Subcutaneous abdominal adipose tissue (tissue), 5 donors: Measurements from ENCODE around the gene C17orf114.
"Not testable (repeated sequence)": the region's sequence is repeated elsewhere in the genome, so short reads cannot be mapped to it uniquely, and the experiment has no call there.

Experiments used
- H3K27ac ChIP-seq: one replicate; pipeline ENCODE4 v1.7.0; 2013; ENCODE audit warnings: low read depth, mild to moderate bottlenecking, inconsistent platforms, low read length, moderate library complexity
- H3K27me3 ChIP-seq, 5 donors: one replicate each; pipeline ENCODE4 v1.7.0; 2013; ENCODE audit warnings: low read length in 5 of 5, inconsistent platforms in 1 of 5; ENCODE audit not compliant: control insufficient read depth in 5 of 5, insufficient read depth in 4 of 5
- H3K36me3 ChIP-seq, 5 donors: one replicate each; pipeline ENCODE4 v1.7.0; 2013; ENCODE audit warnings: low read length in 5 of 5; ENCODE audit not compliant: control insufficient read depth in 5 of 5, insufficient read depth in 5 of 5
- H3K4me1 ChIP-seq, 5 donors: one replicate each; pipeline ENCODE4 v1.7.0; 2013; ENCODE audit warnings: low read length in 5 of 5, mild to moderate bottlenecking in 3 of 5, moderate library complexity in 1 of 5; ENCODE audit not compliant: control insufficient read depth in 5 of 5, insufficient read depth in 5 of 5
- H3K4me3 ChIP-seq, 5 donors: one replicate each; pipeline ENCODE4 v1.7.0; 2013; ENCODE audit warnings: low read length in 5 of 5, low read depth in 1 of 5
- H3K9ac ChIP-seq, 5 donors: one replicate each; pipeline ENCODE4 v1.7.0; 2013; ENCODE audit warnings: low read length in 5 of 5, mild to moderate bottlenecking in 4 of 5, moderate library complexity in 3 of 5
- H3K9me3 ChIP-seq, 5 donors: one replicate each; pipeline ENCODE4 v1.7.0; 2013; ENCODE audit warnings: low read length in 5 of 5; ENCODE audit not compliant: control insufficient read depth in 5 of 5
- donor health status: healthy.
- donor health status: healthy.
- donor health status: healthy.
- donor health status: healthy.
- donor health status: healthy.

C17orf114 gene

GRCh38 chr17:4839965-4840892 lies 38.1 kb upstream of the C17orf114 start:
- peaks cover 2 to 39% (median 24%) of the 10 kb centered on the region in 5 donors for H3K4me1 ChIP-seq
- H3K9me3 ChIP-seq, result no peaks in the 10 kb centered on the region
- H3K4me3 ChIP-seq, result no peak overlapping the region
- peak overlapping the region in 1 of 5 donors; percentile 22 for H3K9ac ChIP-seq
- peaks cover 0 to 3% (median 0%) of the 10 kb centered on the region in 5 donors for H3K36me3 ChIP-seq
- H3K27ac ChIP-seq, result no peak overlapping the region
- no peaks in the 10 kb centered on the region for H3K27me3 ChIP-seq

- no peak overlapping the region for H3K9ac ChIP-seq
- peaks cover 0 to 3% (median 0%) of the 10 kb centered on the region in 5 donors for H3K36me3 ChIP-seq
- no peak overlapping the region for H3K27ac ChIP-seq
- H3K4me3 ChIP-seq, result no peak overlapping the region
- H3K9me3 ChIP-seq, result no peaks in the 10 kb centered on the region
- peaks cover 3 to 42% (median 33%) of the 10 kb centered on the region in 5 donors for H3K4me1 ChIP-seq
- H3K27me3 ChIP-seq, result no peaks in the 10 kb centered on the region
These were observed 37.1 kb upstream of the C17orf114 start for GRCh38 chr17:4839221-4839620.

- Histone ChIP-seq H3K4me1 (peaks cover 7 to 48% (median 41%) of the 10 kb centered on the region in 5 donors), H3K27ac (no peak overlapping the region), H3K36me3 (peaks cover 0 to 3% (median 0%) of the 10 kb centered on the region in 5 donors), H3K9ac (no peak overlapping the region), H3K4me3 (no peak overlapping the region), H3K9me3 (no peaks in the 10 kb centered on the region), H3K27me3 (no peaks in the 10 kb centered on the region)
These were observed 36.2 kb upstream of the C17orf114 start for GRCh38 chr17:4838309-4838785.

GRCh38 chr17:4837471-4838308 lies 35.6 kb upstream of the C17orf114 start:
- Histone ChIP-seq H3K9me3 (no peaks in the 10 kb centered on the region), H3K27me3 (no peaks in the 10 kb centered on the region), H3K4me3 (no peak overlapping the region), H3K9ac (peak overlapping the region in 1 of 5 donors; percentile 36), H3K27ac (no peak overlapping the region), H3K4me1 (peaks cover 7 to 48% (median 41%) of the 10 kb centered on the region in 5 donors), H3K36me3 (peaks cover 0 to 3% (median 0%) of the 10 kb centered on the region in 5 donors)

- Histone ChIP-seq H3K9me3 (no peaks in the 10 kb centered on the region), H3K36me3 (peaks cover 0 to 3% (median 0%) of the 10 kb centered on the region in 5 donors), H3K4me3 (no peak overlapping the region), H3K27me3 (no peaks in the 10 kb centered on the region), H3K9ac (no peak overlapping the region), H3K4me1 (peaks cover 7 to 48% (median 44%) of the 10 kb centered on the region in 5 donors), H3K27ac (no peak overlapping the region)
These were observed 34.1 kb upstream of the C17orf114 start for GRCh38 chr17:4836221-4836620.

- Histone ChIP-seq H3K4me3 (peak overlapping the region in 4 of 5 donors; percentile 71 to 93 (median 86)), H3K27ac (peak overlapping the region; percentile 60), H3K9me3 (no peaks in the 10 kb centered on the region), H3K9ac (peak overlapping the region in 2 of 5 donors; percentile 73 to 76), H3K27me3 (no peaks in the 10 kb centered on the region), H3K4me1 (peaks cover 7 to 48% (median 39%) of the 10 kb centered on the region in 5 donors), H3K36me3 (peaks cover 0 to 3% (median 0%) of the 10 kb centered on the region in 5 donors)
These were observed 32.5 kb upstream of the C17orf114 start for GRCh38 chr17:4834681-4835020.

GRCh38 chr17:4833941-4834680 lies 32.0 kb upstream of the C17orf114 start:
- Histone ChIP-seq H3K4me1 (peaks cover 7 to 48% (median 39%) of the 10 kb centered on the region in 5 donors), H3K27me3 (no peaks in the 10 kb centered on the region), H3K9ac (peak overlapping the region in 4 of 5 donors; percentile 70 to 84 (median 74)), H3K4me3 (peak overlapping the region; percentile 71 to 93 (median 84)), H3K9me3 (no peaks in the 10 kb centered on the region), H3K27ac (peak overlapping the region; percentile 60), H3K36me3 (peaks cover 0 to 3% (median 0%) of the 10 kb centered on the region in 5 donors)

- H3K9me3 ChIP-seq, result no peaks in the 10 kb centered on the region
- no peaks in the 10 kb centered on the region for H3K27me3 ChIP-seq
- peak within 1 kb of the TSS; percentile 60 for H3K27ac ChIP-seq
- H3K4me1 ChIP-seq, result peaks cover 7 to 44% (median 37%) of the 10 kb centered on the region in 5 donors
- H3K9ac ChIP-seq, result peak within 1 kb of the TSS in 4 of 5 donors; percentile 70 to 84 (median 74)
- H3K36me3 ChIP-seq, result peaks cover 0 to 3% (median 0%) of the 10 kb centered on the region in 5 donors
- H3K4me3 ChIP-seq, result peak within 1 kb of the TSS; percentile 71 to 93 (median 84)
These were observed 31.2 kb upstream of the C17orf114 start, which contains the start of gene MINK1 for GRCh38 chr17:4833178-4833940. Gene MINK1, plus strand, starts transcription at chr17:4833340. Its CDS starts 244 bp downstream, at chr17:4833584.

- H3K9me3 ChIP-seq, H3K27me3 ChIP-seq, H3K36me3 ChIP-seq: not testable (repeated sequence)
- H3K4me1 ChIP-seq, result peaks cover 7 to 38% (median 31%) of the 10 kb centered on the region in 5 donors
- H3K27ac ChIP-seq, result peak overlapping the region; percentile 60
- peak overlapping the region in 3 of 5 donors; percentile 55 to 74 (median 70) for H3K9ac ChIP-seq
- H3K4me3 ChIP-seq, result peak overlapping the region; percentile 71 to 93 (median 79)
These were observed 30.7 kb upstream of the C17orf114 start for GRCh38 chr17:4832829-4833177.
